Measurements from ENCODE around the gene AGTRAP. TPM values are rescaled to one million over a fixed set of nuclear protein-coding genes. Genes with fewer than 3 reads are reported as not detected.

The AGTRAP gene
- total and polyA plus RNA-seq, 9 of the 15 experiments (the other 6 are each of a cell fraction or from before 2014, with no cell fraction given), result 26.8 to 105 (median 57.5) TPM

- TF ChIP-seq, protein P1, sequence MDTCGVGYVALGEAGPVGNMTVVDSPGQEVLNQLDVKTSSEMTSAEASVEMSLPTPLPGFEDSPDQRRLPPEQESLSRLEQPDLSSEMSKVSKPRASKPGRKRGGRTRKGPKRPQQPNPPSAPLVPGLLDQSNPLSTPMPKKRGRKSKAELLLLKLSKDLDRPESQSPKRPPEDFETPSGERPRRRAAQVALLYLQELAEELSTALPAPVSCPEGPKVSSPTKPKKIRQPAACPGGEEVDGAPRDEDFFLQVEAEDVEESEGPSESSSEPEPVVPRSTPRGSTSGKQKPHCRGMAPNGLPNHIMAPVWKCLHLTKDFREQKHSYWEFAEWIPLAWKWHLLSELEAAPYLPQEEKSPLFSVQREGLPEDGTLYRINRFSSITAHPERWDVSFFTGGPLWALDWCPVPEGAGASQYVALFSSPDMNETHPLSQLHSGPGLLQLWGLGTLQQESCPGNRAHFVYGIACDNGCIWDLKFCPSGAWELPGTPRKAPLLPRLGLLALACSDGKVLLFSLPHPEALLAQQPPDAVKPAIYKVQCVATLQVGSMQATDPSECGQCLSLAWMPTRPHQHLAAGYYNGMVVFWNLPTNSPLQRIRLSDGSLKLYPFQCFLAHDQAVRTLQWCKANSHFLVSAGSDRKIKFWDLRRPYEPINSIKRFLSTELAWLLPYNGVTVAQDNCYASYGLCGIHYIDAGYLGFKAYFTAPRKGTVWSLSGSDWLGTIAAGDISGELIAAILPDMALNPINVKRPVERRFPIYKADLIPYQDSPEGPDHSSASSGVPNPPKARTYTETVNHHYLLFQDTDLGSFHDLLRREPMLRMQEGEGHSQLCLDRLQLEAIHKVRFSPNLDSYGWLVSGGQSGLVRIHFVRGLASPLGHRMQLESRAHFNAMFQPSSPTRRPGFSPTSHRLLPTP (IDR thresholded peaks at IDR 0.05; ENCODE audit: borderline replicate concordance, extremely low read depth, insufficient read length), result no peak
- TF ChIP-seq ZBTB1 (CRISPR knock-in tag; IDR thresholded peaks at IDR 0.05; ENCODE audit: borderline replicate concordance, low read depth), result no peak
- TF ChIP-seq ZNF175 (CRISPR knock-in tag; IDR thresholded peaks at IDR 0.05; ENCODE audit: low read depth), result no peak; the same call in 1 of the 2 replicates
- no peak for TF ChIP-seq RBM25 (IDR thresholded peaks at IDR 0.05; ENCODE audit: low read depth, low read length, severe bottlenecking)
- no peak for TF ChIP-seq NCOA2 (IDR thresholded peaks at IDR 0.05; ENCODE audit: partially characterized antibody in 2 of 2)
- no peak for TF ChIP-seq RNF2 (IDR thresholded peaks at IDR 0.05)
- TF ChIP-seq SNIP1 (IDR thresholded peaks at IDR 0.05; ENCODE audit: low read depth), result no peak
- no peak for TF ChIP-seq RBM17 (IDR thresholded peaks at IDR 0.05; ENCODE audit: borderline replicate concordance, low read depth, low read length)
- TF ChIP-seq SLC30A9 (CRISPR knock-in tag; IDR thresholded peaks at IDR 0.05), result no peak
- TF ChIP-seq, protein P2, sequence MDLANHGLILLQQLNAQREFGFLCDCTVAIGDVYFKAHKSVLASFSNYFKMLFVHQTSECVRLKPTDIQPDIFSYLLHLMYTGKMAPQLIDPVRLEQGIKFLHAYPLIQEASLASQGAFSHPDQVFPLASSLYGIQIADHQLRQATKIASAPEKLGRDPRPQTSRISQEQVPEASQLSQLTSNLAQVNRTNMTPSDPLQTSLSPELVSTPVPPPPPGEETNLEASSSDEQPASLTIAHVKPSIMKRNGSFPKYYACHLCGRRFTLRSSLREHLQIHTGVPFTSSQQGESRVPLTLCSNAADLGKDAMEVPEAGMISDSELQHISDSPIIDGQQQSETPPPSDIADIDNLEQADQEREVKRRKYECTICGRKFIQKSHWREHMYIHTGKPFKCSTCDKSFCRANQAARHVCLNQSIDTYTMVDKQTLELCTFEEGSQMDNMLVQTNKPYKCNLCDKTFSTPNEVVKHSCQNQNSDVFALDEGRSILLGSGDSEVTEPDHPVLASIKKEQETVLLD (IDR thresholded peaks at IDR 0.05), result 0 out of 2 replicates have a peak, but pooled peaks have one; percentile 41
- TF ChIP-seq, protein P3, sequence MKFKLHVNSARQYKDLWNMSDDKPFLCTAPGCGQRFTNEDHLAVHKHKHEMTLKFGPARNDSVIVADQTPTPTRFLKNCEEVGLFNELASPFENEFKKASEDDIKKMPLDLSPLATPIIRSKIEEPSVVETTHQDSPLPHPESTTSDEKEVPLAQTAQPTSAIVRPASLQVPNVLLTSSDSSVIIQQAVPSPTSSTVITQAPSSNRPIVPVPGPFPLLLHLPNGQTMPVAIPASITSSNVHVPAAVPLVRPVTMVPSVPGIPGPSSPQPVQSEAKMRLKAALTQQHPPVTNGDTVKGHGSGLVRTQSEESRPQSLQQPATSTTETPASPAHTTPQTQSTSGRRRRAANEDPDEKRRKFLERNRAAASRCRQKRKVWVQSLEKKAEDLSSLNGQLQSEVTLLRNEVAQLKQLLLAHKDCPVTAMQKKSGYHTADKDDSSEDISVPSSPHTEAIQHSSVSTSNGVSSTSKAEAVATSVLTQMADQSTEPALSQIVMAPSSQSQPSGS (CRISPR knock-in tag; IDR thresholded peaks at IDR 0.05), result no peak
- no peak for TF ChIP-seq GTF2E2 (tag; IDR thresholded peaks at IDR 0.05)
- no peak for TF ChIP-seq KLF16 (IDR thresholded peaks at IDR 0.05)
- TF ChIP-seq ZNF561 (CRISPR knock-in tag; conservative IDR thresholded peaks at IDR 0.05), result no peak
- TF ChIP-seq TCF7L2 (IDR thresholded peaks at IDR 0.05; ENCODE audit: low read depth, low read length), result no peak
- TF ChIP-seq, protein P4, sequence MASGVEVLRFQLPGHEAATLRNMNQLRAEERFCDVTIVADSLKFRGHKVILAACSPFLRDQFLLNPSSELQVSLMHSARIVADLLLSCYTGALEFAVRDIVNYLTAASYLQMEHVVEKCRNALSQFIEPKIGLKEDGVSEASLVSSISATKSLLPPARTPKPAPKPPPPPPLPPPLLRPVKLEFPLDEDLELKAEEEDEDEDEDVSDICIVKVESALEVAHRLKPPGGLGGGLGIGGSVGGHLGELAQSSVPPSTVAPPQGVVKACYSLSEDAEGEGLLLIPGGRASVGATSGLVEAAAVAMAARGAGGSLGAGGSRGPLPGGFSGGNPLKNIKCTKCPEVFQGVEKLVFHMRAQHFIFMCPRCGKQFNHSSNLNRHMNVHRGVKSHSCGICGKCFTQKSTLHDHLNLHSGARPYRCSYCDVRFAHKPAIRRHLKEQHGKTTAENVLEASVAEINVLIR (CRISPR knock-in tag; IDR thresholded peaks at IDR 0.05), result peak; percentile 69; the same call in 1 of the 2 replicates
- TF ChIP-seq POLR3A (IDR thresholded peaks at IDR 0.05; ENCODE audit: borderline replicate concordance, extremely low read depth, insufficient read depth, insufficient read length), result no peak
Measured at GRCh38 chr1:11790880-11791715, 55.2 kb downstream of the AGTRAP start (continued).
